Measurements from ENCODE around the gene RNF186.
"Not testable (repeated sequence)": the region's sequence is repeated elsewhere in the genome, so short reads cannot be mapped to it uniquely, and the experiment has no call there.

The RNF186 gene

DNA sequence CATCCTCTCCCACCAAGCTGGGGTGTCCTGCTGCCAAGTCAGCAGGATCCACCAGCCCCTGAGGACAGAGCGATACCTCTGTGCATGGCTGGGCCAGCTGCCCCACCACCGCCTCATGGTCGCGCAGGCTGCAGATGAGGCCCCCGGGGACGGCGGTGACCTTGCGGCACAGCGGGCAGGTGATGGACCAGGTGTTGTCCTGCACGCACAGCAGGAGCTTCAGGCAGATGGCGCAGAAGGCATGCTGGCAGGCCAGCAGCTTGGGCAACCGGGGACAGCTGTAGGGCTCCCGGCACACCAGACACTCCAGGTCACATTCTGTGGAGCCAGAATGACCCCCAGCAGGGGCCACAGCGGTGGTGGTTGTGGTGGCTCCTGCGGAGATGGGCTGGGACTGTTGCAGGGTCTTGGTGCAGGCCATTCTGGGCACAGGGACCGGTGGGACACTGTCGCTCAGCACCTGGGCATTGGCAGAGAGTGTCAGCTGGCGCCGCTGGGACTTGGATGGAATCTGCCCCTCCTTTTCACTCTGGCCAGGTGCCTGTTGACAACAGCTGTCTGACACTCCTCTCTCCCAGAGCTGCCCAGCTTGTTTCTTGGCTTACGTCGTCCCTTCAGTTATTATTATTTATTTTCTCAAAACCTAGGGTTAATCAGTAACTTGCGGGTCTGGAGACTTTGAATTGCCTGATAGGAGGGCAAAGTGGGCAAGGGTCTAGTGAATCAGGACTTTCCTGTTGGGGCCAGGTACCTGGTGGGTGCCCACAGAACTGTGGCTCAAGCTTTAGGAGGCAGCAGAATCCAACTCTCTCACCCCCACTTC lies at the start of gene RNF186:
Gene RNF186 (minus strand): TSS at position 603 of the 823 bp plus-strand sequence. CDS start 182 bp downstream, at position 421.
- no peak for DNase-seq (ENCODE audit: low spot score)

DNA sequence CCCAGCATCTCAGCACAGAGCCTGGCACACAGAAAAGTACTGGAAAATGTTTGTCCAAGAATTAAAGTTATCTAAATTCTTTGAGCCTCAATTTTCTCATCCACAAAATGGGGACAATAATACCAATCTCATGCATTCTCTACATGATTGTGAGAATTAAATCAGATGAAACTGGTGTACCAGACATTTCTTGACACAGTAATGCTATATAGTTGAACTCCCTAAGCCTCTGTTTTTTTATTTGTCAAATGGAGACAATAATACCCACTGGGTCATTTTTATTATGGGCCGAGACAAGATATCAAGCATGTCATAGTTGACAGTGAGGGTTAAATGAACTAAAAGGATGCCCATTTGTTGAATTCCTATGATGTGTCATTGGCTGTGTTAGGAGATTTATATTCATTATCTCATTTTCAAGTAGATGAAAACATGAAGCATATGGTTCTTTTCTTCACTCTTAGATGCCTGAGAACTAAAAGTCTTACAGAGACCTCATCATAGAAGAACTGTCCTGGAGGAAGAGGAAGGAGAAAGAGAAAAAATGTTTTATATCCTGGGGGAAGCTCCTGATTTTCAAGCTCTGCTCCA lies 49.6 kb upstream of the RNF186 start:
- no peak for DNase-seq (ENCODE audit: low spot score)

GRCh38 chr1:19862944-19863343 lies 47.9 kb upstream of the RNF186 start:
- no peak for DNase-seq (ENCODE audit: low spot score)

DNA sequence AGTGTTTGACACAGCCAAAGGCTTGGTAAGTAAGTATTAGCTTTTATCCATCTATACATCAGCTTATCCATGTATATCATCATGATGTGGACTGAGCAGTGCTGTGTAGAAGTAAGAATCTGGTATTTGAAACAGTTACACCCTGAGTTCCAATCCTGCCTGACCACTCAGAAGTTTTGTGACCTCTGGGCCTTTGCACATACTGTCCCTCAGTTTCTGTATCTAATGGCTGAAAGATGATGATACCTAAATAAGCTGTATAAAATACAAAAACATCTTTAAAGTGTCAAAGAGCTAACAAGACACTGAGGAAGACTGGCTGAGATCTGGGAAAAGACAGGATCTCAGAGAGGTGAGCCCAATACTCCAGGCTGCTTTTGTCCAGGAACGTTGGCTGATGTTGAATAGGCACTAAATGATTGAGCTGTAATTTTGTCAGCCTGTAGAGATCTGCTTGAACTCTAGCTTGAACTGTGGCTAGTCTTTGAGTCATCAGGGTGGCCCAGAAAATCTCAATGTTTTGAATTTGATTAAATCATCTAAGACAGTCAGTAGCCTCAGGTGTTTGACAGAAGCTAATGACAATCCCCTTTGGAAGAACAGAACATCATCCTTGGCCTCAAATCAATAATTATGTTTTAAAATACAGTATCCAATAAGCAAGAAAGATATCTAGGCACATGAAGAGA lies 46.9 kb upstream of the RNF186 start:
- no peak for DNase-seq (ENCODE audit: low spot score)

DNA sequence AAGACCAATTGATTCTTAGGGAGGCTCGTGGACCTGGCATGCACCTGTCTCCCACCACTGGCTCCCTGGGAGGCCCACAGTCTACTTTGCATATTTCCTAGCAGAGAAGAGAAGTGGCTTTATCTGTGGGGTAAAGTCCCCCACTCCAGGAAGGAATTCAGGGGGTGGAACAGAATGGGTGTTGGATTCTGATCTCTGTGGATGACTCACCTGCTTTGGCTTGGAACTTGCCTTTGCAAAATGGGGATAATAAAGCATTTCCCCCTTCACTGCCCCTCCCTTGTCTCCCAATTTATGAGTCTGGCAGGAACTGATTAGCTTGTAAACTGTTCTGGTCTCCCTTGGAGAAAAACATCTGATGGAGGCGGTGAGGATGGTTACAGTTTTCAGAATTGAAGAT lies 46.0 kb upstream of the RNF186 start:
- no peak for DNase-seq (ENCODE audit: low spot score)

DNA sequence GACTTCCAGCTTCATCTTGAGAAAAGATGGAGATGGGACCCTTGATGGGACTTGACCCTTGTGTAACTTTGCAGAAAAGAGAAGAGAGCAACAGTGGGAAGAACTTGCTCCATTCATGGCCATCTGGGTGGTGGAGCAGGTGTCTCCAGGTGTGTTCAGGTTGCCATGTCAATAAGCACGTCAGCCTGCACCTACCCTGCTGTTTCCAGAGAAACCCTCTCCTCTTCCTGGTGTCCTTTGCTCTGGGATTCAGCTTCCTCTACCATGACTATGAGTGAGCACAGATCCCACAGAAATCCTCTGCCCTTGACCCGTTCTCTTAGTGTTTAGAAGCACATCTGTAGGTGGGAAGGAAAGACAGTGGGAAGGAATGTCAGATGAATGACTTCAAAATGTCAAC lies 45.3 kb upstream of the RNF186 start:
- DNase-seq (ENCODE audit: low spot score): no peak

DNA sequence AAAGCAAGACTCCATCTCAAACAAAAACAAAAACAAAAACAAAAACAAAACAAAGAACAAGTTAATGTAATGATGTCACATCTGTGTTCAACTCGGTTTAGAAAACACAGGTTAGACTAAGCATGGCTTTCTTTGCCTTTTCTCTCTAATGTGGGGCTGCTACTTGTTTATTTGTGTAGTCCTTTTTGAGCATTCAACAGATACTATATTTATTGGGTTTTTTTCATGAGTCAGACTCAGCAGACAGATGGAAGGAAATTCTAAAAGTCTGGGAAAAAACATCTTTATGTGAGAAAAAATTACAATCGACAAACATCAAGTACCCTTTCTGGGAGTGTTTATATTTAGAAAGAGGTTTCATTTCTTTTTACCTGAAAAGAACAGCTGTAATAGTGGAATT lies 44.8 kb upstream of the RNF186 start:
- DNase-seq (ENCODE audit: low spot score): no peak

DNA sequence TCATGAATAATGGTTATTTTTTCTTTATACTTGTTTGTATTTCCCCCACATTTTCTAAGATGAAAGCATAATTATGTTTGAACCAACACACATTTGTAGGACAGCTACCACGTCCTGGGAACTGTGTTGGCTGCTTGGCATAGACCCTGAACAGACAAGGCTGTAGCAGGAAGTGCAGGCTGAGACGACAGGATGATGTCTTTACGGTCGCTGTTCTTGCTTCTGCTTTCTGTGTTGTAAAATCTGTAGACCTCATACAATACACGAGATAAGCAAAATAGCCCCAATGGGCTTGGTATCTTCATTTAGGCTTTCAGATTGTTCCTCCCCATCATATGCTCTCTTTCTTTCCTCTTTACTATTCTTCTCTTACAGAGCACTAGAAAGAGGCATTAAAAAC lies 43.8 kb upstream of the RNF186 start:
- no peak for DNase-seq (ENCODE audit: low spot score)

- no peak for DNase-seq (ENCODE audit: low spot score)
Observed at GRCh38 chr1:19854866-19855265, 39.8 kb upstream of the RNF186 start.

DNA sequence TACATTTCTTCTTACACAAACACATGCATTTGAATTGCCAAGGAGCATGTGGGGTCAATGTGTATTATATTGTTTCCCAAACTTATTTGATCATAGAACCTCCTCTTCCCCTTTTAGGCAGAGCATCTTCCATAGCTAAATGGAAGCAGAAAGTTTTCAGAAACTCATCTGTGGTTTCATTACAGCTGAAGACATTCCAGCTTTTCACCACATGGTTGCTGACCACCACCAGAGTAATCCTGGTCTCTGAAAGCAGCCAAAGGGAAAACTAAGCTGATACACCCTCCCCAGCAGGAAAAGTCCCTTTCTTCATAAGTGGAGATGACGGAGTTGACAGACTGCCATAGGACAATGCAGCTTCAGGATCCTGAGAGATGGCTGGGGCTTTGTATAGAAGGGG lies 37.0 kb upstream of the RNF186 start:
- DNase-seq (ENCODE audit: low spot score): no peak

GRCh38 chr1:19850214-19850613 lies 35.1 kb upstream of the RNF186 start:
- no peak for DNase-seq (ENCODE audit: low spot score)

GRCh38 chr1:19849307-19849706 lies 34.2 kb upstream of the RNF186 start:
- not testable (repeated sequence) for DNase-seq (ENCODE audit: low spot score)

- DNase-seq (ENCODE audit: low spot score): not testable (repeated sequence)
Observed at GRCh38 chr1:19847334-19847733, 32.3 kb upstream of the RNF186 start.

GRCh38 chr1:19846338-19846737 lies 31.3 kb upstream of the RNF186 start:
- DNase-seq (ENCODE audit: low spot score): no peak

GRCh38 chr1:19845555-19845954 lies 30.5 kb upstream of the RNF186 start:
- DNase-seq (ENCODE audit: low spot score): no peak

DNA sequence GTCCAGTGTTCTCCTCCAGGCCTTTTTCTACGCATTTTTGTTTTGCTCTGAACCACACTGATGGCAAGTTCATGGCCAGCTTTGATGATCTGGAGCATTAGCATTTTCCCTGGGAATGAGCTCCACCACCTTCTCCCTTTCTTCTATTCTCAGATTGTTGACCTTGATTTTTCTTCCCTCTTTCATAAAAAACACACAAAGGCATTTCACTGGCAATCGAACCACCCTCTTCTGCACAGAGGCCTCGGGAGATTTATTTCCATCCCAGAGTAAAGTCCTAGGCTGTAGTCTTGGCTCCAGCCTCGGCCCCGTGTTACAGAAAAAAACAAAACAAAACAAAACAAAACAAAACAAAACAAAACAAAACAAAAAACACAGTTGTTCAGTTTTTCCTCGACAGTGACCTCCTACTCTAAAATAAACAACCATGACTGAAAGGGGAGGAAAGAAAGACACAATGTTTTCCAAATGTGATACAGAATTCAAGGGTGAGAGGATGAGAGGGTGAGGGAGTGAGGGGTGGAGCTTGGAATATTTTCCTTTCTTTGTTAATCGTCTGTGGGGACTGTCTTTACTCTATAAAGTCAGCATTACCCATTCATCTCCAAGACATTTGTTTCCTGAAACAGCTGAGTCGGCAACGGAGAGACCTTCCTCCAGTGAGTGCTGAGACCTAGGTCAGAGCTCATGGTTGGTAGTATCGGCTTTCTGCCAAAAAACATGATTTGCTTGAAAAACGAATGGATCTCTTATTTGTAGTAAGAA lies 29.8 kb upstream of the RNF186 start:
- DNase-seq (ENCODE audit: low spot score): no peak

GRCh38 chr1:19840228-19840627 lies 25.1 kb upstream of the RNF186 start:
- DNase-seq (ENCODE audit: low spot score): no peak

DNA sequence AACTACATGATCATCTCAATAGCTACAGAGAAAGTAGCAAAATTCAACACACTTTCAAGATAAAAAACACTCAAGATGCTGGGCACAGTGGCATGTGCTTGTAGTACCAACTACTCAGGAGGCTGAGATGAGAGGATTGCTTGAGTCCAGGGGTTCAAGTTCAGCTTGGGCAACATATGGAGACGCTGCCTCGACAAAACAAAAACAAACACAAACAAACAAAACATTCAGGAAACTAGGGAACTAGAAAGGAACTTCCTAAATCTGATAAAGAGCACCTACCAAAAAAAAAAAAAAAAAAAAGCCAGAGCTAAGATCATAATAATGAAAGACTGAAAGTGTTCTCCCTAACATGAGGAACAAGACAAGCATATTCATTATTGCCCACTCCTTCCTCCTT lies 22.8 kb upstream of the RNF186 start:
- DNase-seq (ENCODE audit: low spot score): no peak

- DNase-seq (ENCODE audit: low spot score): no peak
Observed at GRCh38 chr1:19835578-19835977, 20.5 kb upstream of the RNF186 start.

DNA sequence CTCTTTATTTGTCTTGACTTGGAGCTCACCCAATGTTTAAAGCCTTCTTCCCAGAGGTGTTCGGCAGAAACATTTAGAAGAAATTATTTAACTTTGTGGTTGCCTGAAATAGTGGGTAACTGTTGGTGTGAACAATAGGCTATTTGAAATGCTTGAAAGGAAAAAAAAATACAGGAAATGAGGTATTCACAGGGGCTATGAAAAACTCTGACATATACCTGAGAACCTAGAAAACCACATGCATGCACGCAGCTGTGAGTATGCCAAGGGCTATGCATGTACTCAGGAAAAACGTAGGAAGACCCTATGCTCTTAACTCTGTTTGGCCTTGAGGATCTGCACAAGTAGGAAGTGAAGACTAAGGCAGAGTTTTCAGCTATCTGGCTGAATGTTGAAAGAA lies 16.4 kb upstream of the RNF186 start:
- no peak for DNase-seq (ENCODE audit: low spot score)

DNA sequence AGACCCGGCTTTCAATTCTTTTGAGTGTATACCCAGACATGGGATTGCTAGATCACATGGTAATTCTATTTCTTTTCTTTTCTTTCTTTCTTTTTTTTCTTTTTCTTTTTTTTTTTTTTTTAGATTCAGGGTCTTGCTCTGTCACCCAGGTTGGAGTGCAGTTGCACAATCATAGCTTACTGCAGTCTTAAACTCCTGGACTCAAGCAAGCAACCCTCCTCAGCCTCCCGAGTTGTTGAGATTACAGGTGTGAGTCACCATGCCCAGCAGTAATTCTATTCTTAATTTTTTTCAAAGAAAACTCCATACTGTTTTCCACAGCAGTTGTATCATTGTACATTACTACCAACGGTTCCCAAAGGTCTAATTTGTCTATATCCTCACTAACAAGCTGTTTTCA lies 13.5 kb upstream of the RNF186 start:
- no peak for DNase-seq (ENCODE audit: low spot score)

GRCh38 chr1:19825298-19825697 lies 10.2 kb upstream of the RNF186 start:
- DNase-seq (ENCODE audit: low spot score): no peak
